Measurements from ENCODE around the gene C1orf35.

C1orf35 gene

GRCh38 chr1:228096416-228097332, 6.5 kb downstream of the C1orf35 start:
- no peak overlapping the region for H3K4me3 ChIP-seq (ENCODE audit: low read length)
- peaks cover 49% of the 10 kb centered on the region for H3F3A ChIP-seq (ENCODE audit: insufficient read depth, low read length)
- H3K4me1 ChIP-seq (ENCODE audit: low read length) = peaks cover 4% of the 10 kb centered on the region
- H3K9me2 ChIP-seq (replicated peaks; ENCODE audit: insufficient read depth, low read length) = no peaks in the 10 kb centered on the region
- peaks cover 98% of the 10 kb centered on the region for H3K79me2 ChIP-seq (ENCODE audit: low read length)
- H2AFZ ChIP-seq (ENCODE audit: low read length) = no peak overlapping the region
- H3K27ac ChIP-seq (ENCODE audit: low read length) = no peak overlapping the region
- TF ChIP-seq EZH2 (optimal IDR thresholded peaks at IDR 0.05; ENCODE audit: low read depth, low read length) (no peak), CTCF (IDR thresholded peaks at IDR 0.05; ENCODE audit: low read length) (no peak), EZH2phosphoT487 (IDR thresholded peaks at IDR 0.05; ENCODE audit: low read length) (no peak)
- H4K20me1 ChIP-seq (ENCODE audit: insufficient read depth, low read length) = peaks cover 83% of the 10 kb centered on the region
- H3K9ac ChIP-seq (ENCODE audit: low read length) = no peak overlapping the region
- H3K9me3 ChIP-seq (replicated peaks; ENCODE audit: insufficient read depth, low read length) = no peaks in the 10 kb centered on the region
- H3K27me3 ChIP-seq (replicated peaks; ENCODE audit: insufficient read depth, low read length) = no peaks in the 10 kb centered on the region
- DNase-seq = no peak
- no peak overlapping the region for H3K4me2 ChIP-seq (ENCODE audit: low read depth, low read length)
- peaks cover 36% of the 10 kb centered on the region for H3K36me3 ChIP-seq (replicated peaks; ENCODE audit: insufficient read depth, low read length)

GRCh38 chr1:228095938-228096337, 7.2 kb downstream of the C1orf35 start:
- Histone ChIP-seq H3K9me3 (replicated peaks; ENCODE audit: insufficient read depth, low read length) (no peaks in the 10 kb centered on the region), H3K4me1 (ENCODE audit: low read length) (peaks cover 8% of the 10 kb centered on the region), H3K79me2 (ENCODE audit: low read length) (peaks cover 98% of the 10 kb centered on the region), H3K36me3 (replicated peaks; ENCODE audit: insufficient read depth, low read length) (peaks cover 40% of the 10 kb centered on the region), H3K27me3 (replicated peaks; ENCODE audit: insufficient read depth, low read length) (no peaks in the 10 kb centered on the region), H3K9ac (ENCODE audit: low read length) (no peak overlapping the region), H3K27ac (ENCODE audit: low read length) (no peak overlapping the region), H3K4me3 (ENCODE audit: low read length) (no peak overlapping the region), H3K4me2 (ENCODE audit: low read depth, low read length) (no peak overlapping the region), H3K9me2 (replicated peaks; ENCODE audit: insufficient read depth, low read length) (no peaks in the 10 kb centered on the region), H2AFZ (ENCODE audit: low read length) (no peak overlapping the region), H4K20me1 (ENCODE audit: insufficient read depth, low read length) (peaks cover 90% of the 10 kb centered on the region), H3F3A (ENCODE audit: insufficient read depth, low read length) (peaks cover 45% of the 10 kb centered on the region)
- DNase-seq = no peak
- no peak for TF ChIP-seq CTCF (IDR thresholded peaks at IDR 0.05; ENCODE audit: low read length)
- TF ChIP-seq EZH2 (optimal IDR thresholded peaks at IDR 0.05; ENCODE audit: low read depth, low read length) = no peak
- no peak for TF ChIP-seq EZH2phosphoT487 (IDR thresholded peaks at IDR 0.05; ENCODE audit: low read length)

GRCh38 chr1:228095161-228095560, 8.0 kb downstream of the C1orf35 start:
- Histone ChIP-seq H3K27ac (ENCODE audit: low read length) (no peak overlapping the region), H3K27me3 (replicated peaks; ENCODE audit: insufficient read depth, low read length) (no peaks in the 10 kb centered on the region), H3K9me3 (replicated peaks; ENCODE audit: insufficient read depth, low read length) (no peaks in the 10 kb centered on the region), H3K4me2 (ENCODE audit: low read depth, low read length) (no peak overlapping the region), H3K4me3 (ENCODE audit: low read length) (no peak overlapping the region), H3K79me2 (ENCODE audit: low read length) (peaks cover 100% of the 10 kb centered on the region), H3F3A (ENCODE audit: insufficient read depth, low read length) (peaks cover 45% of the 10 kb centered on the region), H2AFZ (ENCODE audit: low read length) (no peak overlapping the region), H3K9ac (ENCODE audit: low read length) (no peak overlapping the region), H3K36me3 (replicated peaks; ENCODE audit: insufficient read depth, low read length) (peaks cover 40% of the 10 kb centered on the region), H3K4me1 (ENCODE audit: low read length) (peaks cover 16% of the 10 kb centered on the region), H4K20me1 (ENCODE audit: insufficient read depth, low read length) (peaks cover 94% of the 10 kb centered on the region), H3K9me2 (replicated peaks; ENCODE audit: insufficient read depth, low read length) (no peaks in the 10 kb centered on the region)
- TF ChIP-seq EZH2 (optimal IDR thresholded peaks at IDR 0.05; ENCODE audit: low read depth, low read length) = no peak
- TF ChIP-seq CTCF (IDR thresholded peaks at IDR 0.05; ENCODE audit: low read length) = no peak
- TF ChIP-seq EZH2phosphoT487 (IDR thresholded peaks at IDR 0.05; ENCODE audit: low read length) = no peak
- DNase-seq = no peak
